Heart right ventricle (tissue), 16 donors: ENCODE results near the gene ABHD11. TPM values are rescaled to one million over a fixed set of nuclear protein-coding genes. Genes with fewer than 3 reads are reported as not detected.
"Not testable (repeated sequence)": the region's sequence is repeated elsewhere in the genome, so short reads cannot be mapped to it uniquely, and the experiment has no call there.

Source experiments
- ATAC-seq, 8 donors: fragments of 200-7000 bp; cut with Tn5 transposase; one replicate each; pipeline ENCODE4 v1.9.1; 2020; ENCODE audit warnings: mild to moderate bottlenecking in 8 of 8, moderate library complexity in 8 of 8, moderate number of reproducible peaks in 1 of 8
- DNase-seq, 2 donors: peaks; one replicate each; pipeline ENCODE4 v3.0.0-alpha.2; 2020
- H3K27ac ChIP-seq, 10 donors: fragments of 200-600 bp; sonication (generic) in 2 of 10; one replicate each; pipeline versions ENCODE4 v1.5.0 to v1.8.0; 2020 to 2022; ENCODE audit warnings: mild to moderate bottlenecking in 3 of 10
- H3K27me3 ChIP-seq, 7 donors: fragments of 200-600 bp; one replicate each; pipeline ENCODE4 v1.8.0; 2021 to 2022; ENCODE audit warnings: mild to moderate bottlenecking in 2 of 7
- H3K36me3 ChIP-seq, 9 donors: fragments of 200-600 bp; sonication (generic) in 1 of 9; one replicate each; pipeline versions ENCODE4 v1.5.0 to v1.8.0; 2020 to 2022; ENCODE audit warnings: mild to moderate bottlenecking in 2 of 9
- H3K4me1 ChIP-seq, 9 donors: fragments of 200-600 bp; sonication (generic) in 1 of 9; one replicate each; pipeline versions ENCODE4 v1.5.0 to v1.8.0; 2020 to 2022; ENCODE audit warnings: mild to moderate bottlenecking in 4 of 9
- H3K4me3 ChIP-seq, 10 donors: fragments of 200-600 bp; sonication (generic) in 2 of 10; one replicate each; pipeline versions ENCODE4 v1.5.0 to v1.8.0; 2020 to 2022; ENCODE audit warnings: mild to moderate bottlenecking in 7 of 10, moderate library complexity in 2 of 10
- H3K9me3 ChIP-seq, 11 donors: fragments of 200-600 bp in 10 of 11; sonication (generic) in 2 of 11; one replicate each; pipeline versions ENCODE4 v1.5.0 to v1.8.0; 2013 to 2022; ENCODE audit warnings: mild to moderate bottlenecking in 2 of 11, control low read depth in 1 of 11, moderate library complexity in 1 of 11
- CTCF ChIP-seq, 9 donors: fragments of 200-600 bp; sonication (generic) in 2 of 9; IDR thresholded peaks; one replicate each; pipeline versions ENCODE4 v1.5.0 to v1.8.0; 2021 to 2022; ENCODE audit warnings: antibody characterized with exemption in 9 of 9, mild to moderate bottlenecking in 5 of 9, moderate library complexity in 1 of 9
- WGBS, 2 donors: extraction: QIAGEN DNeasy Blood & Tissue Kit; methylation state at CpG; one replicate each; pipeline ENCODE4 v1.1.7; 2013; ENCODE audit warnings: inconsistent platforms in 1 of 2; 5-methylcytosine and 5-hydroxymethylcytosine counted together
- intact Hi-C, 10 donors: fragments of 100-400 bp; cut with DNase I; formaldehyde crosslinking; loops; one replicate each; pipeline versions ENCODE4 v1.11.1 to v1.14.2; 2022
- long read RNA-seq, 3 donors: library from polyadenylated mRNA; unstranded; transcript quantifications; one replicate each; pipeline ENCODE4 v2.0.0, GENCODE V29; 2020 to 2021
- polyA plus RNA-seq, 2 donors: library from polyadenylated mRNA; stranded (reverse); fragments of 200-250 nt; gene quantifications; one replicate each; pipeline ENCODE4 v1.2.3, GENCODE V29; 2013
- total RNA-seq, 10 donors: library from RNA; stranded (reverse); fragmentation: NEBNext Ultra II Directional in 3 of 10; extraction: Animal tissue kit (Norgen Biotek cat#: 25700) in 3 of 10; gene quantifications; one replicate each; pipeline versions ENCODE4 v1.2.1 to v1.2.4, GENCODE V29; 2021 to 2023
- donor health status: Arrhythmogenic right ventricular cardiomyopathy.
- donor health status: ischemic (EF 13 %, LVEDD 7.1; RV severe dilation, severe dysfunction).
- donor health status: healthy with polysubstance abuse.
- donor health status: DM: no; HTN: yes; CAD: no.
- donor health status: DM: no; HTN: no; CAD: no.
- donor health status: ischemic (EF 25% LVEDD 6.9; RV normal size, moderate dysfunction).
- donor health status: ischemic (EF 25% LVEDD 5.7; RV mildly dilated, moderate dysfunction).
- donor health status: healthy.
- donor health status: DM: yes; HTN: yes; CAD: no.
- donor health status: Ischemic cardiomyopathy.
- donor health status: ischemic (EF 35%, LVEDD 5.7; RV mildly dilated, moderate dysfunction).
- donor health status: nonischemic (EF 11% LVEDD 7.7; RV severe dilation, severe dysfunction).
- donor health status: DM: yes; HTN: yes; CAD: no.
- donor health status: PGD.
- donor health status: ischemic (EF 29% LVEDD 5.4; RV normal size, mild dysfunction).
- donor health status: nonischemic (EF 23%, LVEDD 6.1; RV moderate dilation, normal function).

The ABHD11 gene
- 10 to 100 TPM; 20.0 to 36.8 (median 29.6) TPM for total RNA-seq
- polyA plus RNA-seq = 10 to 100 TPM; 26.8 to 36.6 TPM
- long read RNA-seq, donor 1, transcript ABHD11-203 (5 exons, 812 nt) = minor isoform, 6 of 30 reads
- long read RNA-seq, donor 1, transcript ABHD11-201 (6 exons, 1,483 nt) = major isoform, 12 of 30 reads
- long read RNA-seq, donor 1, partial matches to known transcripts = 6 of 30 reads
- long read RNA-seq, donor 1, other reads (novel, unspliced or antisense) = 5 of 30 reads
- long read RNA-seq, donor 2, transcript ABHD11-207 (4 exons, 890 nt) = minor isoform, 5 of 49 reads
- long read RNA-seq, donor 2, transcript ABHD11-201 (6 exons, 1,483 nt) = major isoform, 26 of 49 reads
- long read RNA-seq, donor 2, partial matches to known transcripts = 5 of 49 reads
- long read RNA-seq, donor 2, other reads (novel, unspliced or antisense) = 6 of 49 reads
- long read RNA-seq, donor 3, transcript ABHD11-201 (6 exons, 1,483 nt) = major isoform, 30 of 46 reads
- long read RNA-seq, donor 3, partial matches to known transcripts = 6 of 46 reads
- long read RNA-seq, donor 3, other reads (novel, unspliced or antisense) = 4 of 46 reads

DNA sequence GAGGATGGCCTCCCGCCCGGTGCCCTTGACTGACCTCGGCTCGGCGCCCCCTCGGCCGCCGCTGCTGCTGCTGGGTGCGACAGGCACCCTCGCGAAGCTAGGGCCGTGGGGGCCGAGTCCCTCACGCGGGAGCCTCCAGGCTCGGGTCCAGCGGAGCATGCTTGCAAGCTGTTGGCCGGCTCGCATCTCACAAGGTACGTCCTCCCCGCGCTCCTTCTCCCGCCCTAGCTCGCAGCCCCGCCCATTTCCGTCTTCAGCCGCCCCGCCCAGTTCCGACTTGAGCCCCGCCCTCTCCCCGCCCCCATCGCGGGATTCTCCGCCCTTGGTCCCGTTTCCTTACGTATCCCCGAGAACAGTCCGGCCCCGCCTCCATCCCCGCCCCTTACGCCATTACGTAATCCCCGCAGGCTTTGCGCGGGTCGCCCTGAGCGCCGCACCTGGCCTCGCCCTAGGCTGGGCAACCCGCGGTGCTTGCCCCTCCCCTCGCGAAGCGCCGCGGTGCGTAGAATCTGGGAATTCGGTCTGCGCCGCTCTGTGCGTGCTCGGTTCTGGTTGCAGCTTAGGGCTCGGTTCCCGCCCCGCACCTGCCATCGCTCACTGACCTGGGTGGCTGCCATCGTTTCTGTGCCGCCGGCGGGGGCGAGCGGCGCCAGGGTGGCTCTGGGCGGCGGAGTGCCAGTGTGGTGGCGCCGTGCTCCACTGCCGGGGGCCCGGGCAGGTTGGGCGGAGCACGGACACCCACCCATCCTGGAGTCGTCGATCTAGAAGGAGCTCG is at the start of gene ABHD11:
TSS of gene ABHD11 (minus strand) at position 191 of the 775 bp plus-strand sequence. CDS start at position 159, 32 bp downstream.
- H3K4me3 ChIP-seq = peak within 1 kb of the TSS; percentile 76 to 95 (median 89)
- peak within 1 kb of the TSS; percentile 14 to 89 (median 86) for H3K27ac ChIP-seq
- peaks cover 0 to 24% (median 0%) of the 10 kb centered on the region in 9 donors for H3K36me3 ChIP-seq
- peaks cover 6 to 29% (median 19%) of the 10 kb centered on the region in 9 donors for H3K4me1 ChIP-seq
- no peaks in the 10 kb centered on the region for H3K9me3 ChIP-seq
- peak; percentile 92 to 98 (median 96) for ATAC-seq
- WGBS, 2 donors = 0 to 1% methylated on average over 77 to 84 of the region's 84 CpGs
- DNase-seq = peak; percentile 97 to 99
- no peaks in the 10 kb centered on the region for H3K27me3 ChIP-seq
- no peak for TF ChIP-seq CTCF (IDR thresholded peaks at IDR 0.05)
- intact Hi-C loops = loop anchor here in 5 of 10 donors (10.0 kb wide), 3 partner anchors 54 to 116 kb away; partner anchors contain the start of genes BUD23 (in 1 of the 5), DNAJC30 (in 1 of the 5) and METTL27 (in 1 of the 5)

DNA sequence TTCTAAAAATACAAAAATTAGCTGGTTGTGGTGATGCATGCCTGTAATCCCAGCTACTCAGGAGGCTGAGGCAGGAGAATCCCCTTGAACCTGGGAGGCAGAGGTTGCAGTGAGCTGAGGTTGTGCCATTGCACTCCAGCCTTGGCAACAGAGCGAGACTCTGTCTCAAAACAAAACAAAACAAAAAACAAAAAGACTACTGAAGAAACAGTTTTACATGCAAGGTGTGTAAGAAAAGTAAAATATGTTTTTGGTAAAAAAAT is 49.1 kb upstream of the ABHD11 start:
- H3K36me3 ChIP-seq, intact Hi-C loops, ATAC-seq, H3K4me1 ChIP-seq, H3K4me3 ChIP-seq, H3K27me3 ChIP-seq, DNase-seq, H3K27ac ChIP-seq: not testable (repeated sequence)
- H3K9me3 ChIP-seq = peaks cover 0 to 14% (median 0%) of the 10 kb centered on the region in 11 donors
- 84 to 90% methylated on average over 1 of the region's 1 CpG for WGBS, 2 donors

GRCh38 chr7:73786588-73786987 is 48.0 kb upstream of the ABHD11 start:
- intact Hi-C loops = no loop called here
- Histone ChIP-seq H3K9me3 (peaks cover 0 to 21% (median 0%) of the 10 kb centered on the region in 11 donors), H3K27ac (no peak overlapping the region), H3K27me3 (peaks cover 0 to 7% (median 0%) of the 10 kb centered on the region in 7 donors), H3K36me3 (no peaks in the 10 kb centered on the region), H3K4me1 (no peaks in the 10 kb centered on the region), H3K4me3 (no peak overlapping the region)
- ATAC-seq (no peak), DNase-seq (no peak)
- WGBS, 2 donors = 83% methylated on average over 1 of the region's 1 CpG
- no peak for TF ChIP-seq CTCF (IDR thresholded peaks at IDR 0.05)

DNA sequence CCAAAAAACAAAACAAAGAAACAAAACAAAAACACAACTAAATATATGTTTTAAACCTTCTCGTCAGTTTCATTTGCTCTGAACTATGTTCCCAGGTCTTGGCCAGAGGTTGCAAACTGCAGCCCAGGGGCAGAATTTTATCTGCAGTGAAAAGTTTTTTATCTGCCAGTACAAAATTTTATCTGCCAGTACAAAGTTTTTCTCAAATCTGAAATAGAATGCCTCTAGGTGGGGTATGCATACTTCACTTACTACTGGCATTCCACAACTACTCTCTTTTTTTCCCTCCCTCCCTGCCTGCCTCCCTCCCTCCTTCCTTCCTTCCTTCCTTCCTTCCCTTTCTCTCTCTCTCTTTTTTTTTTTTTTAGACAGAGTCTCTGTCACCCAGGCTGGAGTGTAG is 40.9 kb upstream of the ABHD11 start:
- DNase-seq (no peak), ATAC-seq (no peak)
- TF ChIP-seq CTCF (IDR thresholded peaks at IDR 0.05) = no peak
- H3K4me3 ChIP-seq = no peak overlapping the region
- intact Hi-C loops = no loop called here
- peaks cover 0 to 8% (median 0%) of the 10 kb centered on the region in 11 donors for H3K9me3 ChIP-seq
- no peaks in the 10 kb centered on the region for H3K4me1 ChIP-seq
- WGBS, 2 donors = 62 to 72% methylated on average over 1 of the region's 1 CpG
- H3K27me3 ChIP-seq = peaks cover 0 to 7% (median 0%) of the 10 kb centered on the region in 7 donors
- H3K36me3 ChIP-seq = no peaks in the 10 kb centered on the region
- no peak overlapping the region for H3K27ac ChIP-seq
